WERI-Rb-1 (cell line): Measurements from ENCODE around the gene ADGRL2.
"Not testable (repeated sequence)": the region's sequence is repeated elsewhere in the genome, so short reads cannot be mapped to it uniquely, and the experiment has no call there.

Experiments used
- DNase-seq: peaks from one replicate; pipeline ENCODE4 v3.0.0-alpha.2; 2020
- H3K27ac ChIP-seq: fragments of 250-450 bp; sonication (Bioruptor Pico); 2 replicates; pipeline ENCODE4 v1.5.1; 2020; ENCODE audit warnings: mild to moderate bottlenecking, moderate library complexity
- H3K27me3 ChIP-seq: fragments of 250-450 bp; sonication (Bioruptor Pico); 2 replicates; pipeline ENCODE4 v1.5.1; 2021; ENCODE audit warnings: mild to moderate bottlenecking, low read depth, moderate library complexity; ENCODE audit not compliant: insufficient read depth, severe bottlenecking
- H3K36me3 ChIP-seq: fragments of 250-450 bp; sonication (Bioruptor Pico); 2 replicates; pipeline ENCODE4 v1.5.1; 2020; ENCODE audit warnings: mild to moderate bottlenecking, moderate library complexity
- H3K4me3 ChIP-seq: 2 replicates; pipeline ENCODE4 v1.5.1; 2011; ENCODE audit warnings: low read depth, mild to moderate bottlenecking, control low read depth, low read length
- H3K9me3 ChIP-seq: fragments of 250-450 bp; sonication (Bioruptor Pico); 2 replicates; pipeline ENCODE4 v1.5.1; 2021; ENCODE audit warnings: mild to moderate bottlenecking, moderate library complexity; ENCODE audit not compliant: severe bottlenecking
- CTCF ChIP-seq: IDR thresholded peaks from 2 replicates; pipeline ENCODE4 v1.5.1; 2011; ENCODE audit warnings: low read depth, mild to moderate bottlenecking, control low read depth, inconsistent platforms, low read length

The ADGRL2 gene

GRCh38 chr1:81850495-81850894 is 49.8 kb downstream of the ADGRL2 start:
- Histone ChIP-seq H3K4me3 (no peak overlapping the region), H3K27ac (no peak overlapping the region), H3K27me3 (no peaks in the 10 kb centered on the region), H3K9me3 (no peaks in the 10 kb centered on the region), H3K36me3 (peaks cover 23% of the 10 kb centered on the region)
- no peak for TF ChIP-seq CTCF
- no peak for DNase-seq

- Histone ChIP-seq H3K36me3 (peaks cover 23% of the 10 kb centered on the region), H3K4me3 (no peak overlapping the region), H3K9me3 (no peaks in the 10 kb centered on the region), H3K27ac (no peak overlapping the region), H3K27me3 (no peaks in the 10 kb centered on the region)
- TF ChIP-seq CTCF = no peak
- no peak for DNase-seq
Measured at GRCh38 chr1:81851217-81851616, 50.5 kb downstream of the ADGRL2 start.

- H3K27ac ChIP-seq = no peak overlapping the region
- H3K4me3 ChIP-seq = no peak overlapping the region
- peaks cover 18% of the 10 kb centered on the region for H3K36me3 ChIP-seq
- no peak for TF ChIP-seq CTCF
- H3K27me3 ChIP-seq = no peaks in the 10 kb centered on the region
- no peaks in the 10 kb centered on the region for H3K9me3 ChIP-seq
- DNase-seq = no peak
Measured at GRCh38 chr1:81852961-81853360, 52.2 kb downstream of the ADGRL2 start.

- H3K36me3 ChIP-seq = no peaks in the 10 kb centered on the region; the same call in none of the 2 replicates
- TF ChIP-seq CTCF = no peak
- no peak for DNase-seq
- H3K4me3 ChIP-seq = no peak overlapping the region
- H3K27ac ChIP-seq = no peak overlapping the region
- no peaks in the 10 kb centered on the region for H3K27me3 ChIP-seq
- H3K9me3 ChIP-seq = no peaks in the 10 kb centered on the region
Measured at GRCh38 chr1:81867235-81867634, 66.5 kb downstream of the ADGRL2 start.

GRCh38 chr1:81869307-81869706 is 68.6 kb downstream of the ADGRL2 start:
- no peak overlapping the region for H3K27ac ChIP-seq
- no peaks in the 10 kb centered on the region for H3K9me3 ChIP-seq
- DNase-seq = no peak
- H3K36me3 ChIP-seq = no peaks in the 10 kb centered on the region; the same call in none of the 2 replicates
- TF ChIP-seq CTCF = no peak
- no peak overlapping the region for H3K4me3 ChIP-seq
- no peaks in the 10 kb centered on the region for H3K27me3 ChIP-seq

- DNase-seq, H3K4me3 ChIP-seq, H3K27ac ChIP-seq, H3K9me3 ChIP-seq, H3K27me3 ChIP-seq, H3K36me3 ChIP-seq: not testable (repeated sequence)
Measured at GRCh38 chr1:81871091-81871490, 70.4 kb downstream of the ADGRL2 start.
